Nephron progenitor cell (in vitro differentiated cells): ENCODE results near the gene SELENOO.

Experiments
- DNase-seq: peaks from one replicate; pipeline ENCODE4 v3.0.0; 2021
- H3K27ac Mint-ChIP-seq: 2 replicates; pipeline ENCODE4 v1.8.0; 2021; ENCODE audit warnings: mild to moderate bottlenecking, moderate library complexity, mixed read lengths
- H3K27me3 Mint-ChIP-seq: 2 replicates; pipeline ENCODE4 v1.8.0; 2021; ENCODE audit warnings: mild to moderate bottlenecking, low read depth, mixed read lengths; ENCODE audit not compliant: poor library complexity
- H3K36me3 Mint-ChIP-seq: 2 replicates; pipeline ENCODE4 v1.8.0; 2021; ENCODE audit warnings: low read depth, mixed read lengths
- H3K4me1 Mint-ChIP-seq: 2 replicates; pipeline ENCODE4 v1.8.0; 2021; ENCODE audit warnings: mixed read lengths
- H3K4me3 Mint-ChIP-seq: 2 replicates; pipeline ENCODE4 v1.8.0; 2021; ENCODE audit warnings: mild to moderate bottlenecking, moderate library complexity, mixed read lengths
- H3K9me3 Mint-ChIP-seq: 2 replicates; pipeline ENCODE4 v1.8.0; 2021; ENCODE audit warnings: mild to moderate bottlenecking, moderate library complexity, mixed read lengths
- TF ChIP-seq, protein P1 (sequence below): fragments of 200-600 bp; sonication (generic); IDR thresholded peaks from 2 replicates; pipeline ENCODE4 v1.5.0; 2021; ENCODE audit warnings: antibody characterized with exemption

SELENOO gene

DNA sequence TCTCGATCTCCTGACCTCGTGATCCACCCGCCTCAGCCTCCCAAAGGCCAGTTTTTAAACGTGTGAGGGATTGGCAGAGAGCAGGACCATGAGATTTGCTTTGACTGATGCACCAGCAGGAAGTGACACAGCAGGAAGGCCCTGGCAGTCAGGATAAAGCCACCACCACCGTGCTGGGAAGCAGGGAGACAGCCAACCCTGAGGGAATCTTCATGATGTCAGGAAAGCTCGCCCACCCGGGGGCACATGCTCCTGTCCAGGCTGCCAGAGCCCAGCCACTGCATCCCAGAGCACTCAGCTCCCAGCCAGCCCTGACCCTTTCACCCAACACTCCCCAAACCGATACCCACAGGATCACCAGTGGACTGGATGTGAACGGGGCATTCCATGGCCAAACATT, 37.9 kb downstream of the SELENOO start:
- peaks cover 14% of the 10 kb centered on the region for H3K27me3 Mint-ChIP-seq
- no peak overlapping the region for H3K27ac Mint-ChIP-seq
- H3K4me1 Mint-ChIP-seq, result peaks cover 29% of the 10 kb centered on the region
- no peak overlapping the region for H3K4me3 Mint-ChIP-seq
- TF ChIP-seq, protein P1, sequence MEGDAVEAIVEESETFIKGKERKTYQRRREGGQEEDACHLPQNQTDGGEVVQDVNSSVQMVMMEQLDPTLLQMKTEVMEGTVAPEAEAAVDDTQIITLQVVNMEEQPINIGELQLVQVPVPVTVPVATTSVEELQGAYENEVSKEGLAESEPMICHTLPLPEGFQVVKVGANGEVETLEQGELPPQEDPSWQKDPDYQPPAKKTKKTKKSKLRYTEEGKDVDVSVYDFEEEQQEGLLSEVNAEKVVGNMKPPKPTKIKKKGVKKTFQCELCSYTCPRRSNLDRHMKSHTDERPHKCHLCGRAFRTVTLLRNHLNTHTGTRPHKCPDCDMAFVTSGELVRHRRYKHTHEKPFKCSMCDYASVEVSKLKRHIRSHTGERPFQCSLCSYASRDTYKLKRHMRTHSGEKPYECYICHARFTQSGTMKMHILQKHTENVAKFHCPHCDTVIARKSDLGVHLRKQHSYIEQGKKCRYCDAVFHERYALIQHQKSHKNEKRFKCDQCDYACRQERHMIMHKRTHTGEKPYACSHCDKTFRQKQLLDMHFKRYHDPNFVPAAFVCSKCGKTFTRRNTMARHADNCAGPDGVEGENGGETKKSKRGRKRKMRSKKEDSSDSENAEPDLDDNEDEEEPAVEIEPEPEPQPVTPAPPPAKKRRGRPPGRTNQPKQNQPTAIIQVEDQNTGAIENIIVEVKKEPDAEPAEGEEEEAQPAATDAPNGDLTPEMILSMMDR, result no peak
- DNase-seq, result no peak
- H3K9me3 Mint-ChIP-seq, result no peaks in the 10 kb centered on the region
- peaks cover 24% of the 10 kb centered on the region for H3K36me3 Mint-ChIP-seq

- Mint-ChIP-seq H3K9me3 (no peaks in the 10 kb centered on the region), H3K4me3 (peak overlapping the region; percentile 96), H3K27ac (no peak overlapping the region), H3K36me3 (peaks cover 7% of the 10 kb centered on the region), H3K27me3 (peaks cover 7% of the 10 kb centered on the region), H3K4me1 (peaks cover 49% of the 10 kb centered on the region)
- TF ChIP-seq, protein P1, result no peak
- DNase-seq, result no peak
Observed at GRCh38 chr22:50242406-50242949, 41.7 kb downstream of the SELENOO start.

- Mint-ChIP-seq H3K4me3 (peak overlapping the region; percentile 96), H3K4me1 (peaks cover 55% of the 10 kb centered on the region), H3K27me3 (peaks cover 4% of the 10 kb centered on the region), H3K27ac (peak overlapping the region; percentile 99), H3K36me3 (no peaks in the 10 kb centered on the region), H3K9me3 (no peaks in the 10 kb centered on the region)
- DNase-seq, result no peak
- TF ChIP-seq, protein P1, result no peak
Observed at GRCh38 chr22:50243685-50244419, 43.0 kb downstream of the SELENOO start.

- H3K27me3 Mint-ChIP-seq, result peaks cover 4% of the 10 kb centered on the region
- peaks cover 55% of the 10 kb centered on the region for H3K4me1 Mint-ChIP-seq
- peak within 1 kb of the TSS; percentile 96 for H3K4me3 Mint-ChIP-seq
- no peaks in the 10 kb centered on the region for H3K9me3 Mint-ChIP-seq
- H3K36me3 Mint-ChIP-seq, result no peaks in the 10 kb centered on the region
- DNase-seq, result peak; percentile 94
- TF ChIP-seq, protein P1, result no peak
- H3K27ac Mint-ChIP-seq, result peak within 1 kb of the TSS; percentile 99
Observed at GRCh38 chr22:50244420-50245213, 43.8 kb downstream of the SELENOO start, which contains the start of gene TUBGCP6. TSS of gene TUBGCP6 (minus strand) at chr22:50245023. CDS start at chr22:50244459, 564 bp downstream.

GRCh38 chr22:50245214-50246072, 44.6 kb downstream of the SELENOO start:
- Mint-ChIP-seq H3K27me3 (peaks cover 4% of the 10 kb centered on the region), H3K36me3 (no peaks in the 10 kb centered on the region), H3K4me3 (peak overlapping the region; percentile 96), H3K27ac (peak overlapping the region; percentile 99), H3K9me3 (no peaks in the 10 kb centered on the region), H3K4me1 (peaks cover 62% of the 10 kb centered on the region)
- DNase-seq, result no peak
- TF ChIP-seq, protein P1, result no peak
